Amniotic epithelial cell (primary cell): ENCODE measurements around the gene PLSCR3.
"Not testable (repeated sequence)": the region's sequence is repeated elsewhere in the genome, so short reads cannot be mapped to it uniquely, and the experiment has no call there.

Experiments
- DNase-seq: peaks from one replicate; pipeline ENCODE4 v3.0.0-alpha.2; 2010; ENCODE audit warnings: low read depth

Gene PLSCR3

GRCh38 chr17:7380321-7380720 is 14.0 kb downstream of the PLSCR3 start:
- DNase-seq, result peak; percentile 28

GRCh38 chr17:7379134-7379533 is 15.2 kb downstream of the PLSCR3 start:
- no peak for DNase-seq

GRCh38 chr17:7374353-7374752 is 20.0 kb downstream of the PLSCR3 start:
- DNase-seq, result no peak

GRCh38 chr17:7370853-7371252 is 23.5 kb downstream of the PLSCR3 start:
- no peak for DNase-seq

GRCh38 chr17:7369825-7370224 is 24.5 kb downstream of the PLSCR3 start:
- DNase-seq, result no peak

GRCh38 chr17:7368599-7368994 is 25.7 kb downstream of the PLSCR3 start:
- not testable (repeated sequence) for DNase-seq

- DNase-seq, result no peak
Observed at GRCh38 chr17:7367918-7368598, 26.3 kb downstream of the PLSCR3 start.

- no peak for DNase-seq
Observed at GRCh38 chr17:7367083-7367482, 27.2 kb downstream of the PLSCR3 start.

GRCh38 chr17:7365963-7366362 is 28.4 kb downstream of the PLSCR3 start:
- DNase-seq, result not testable (repeated sequence)

GRCh38 chr17:7363311-7363710 is 31.0 kb downstream of the PLSCR3 start:
- DNase-seq, result peak; percentile 48

- DNase-seq, result no peak
Observed at GRCh38 chr17:7361906-7362305, 32.4 kb downstream of the PLSCR3 start.

GRCh38 chr17:7357381-7357780 is 36.9 kb downstream of the PLSCR3 start:
- DNase-seq, result no peak

- peak; percentile 26 for DNase-seq
Observed at GRCh38 chr17:7356756-7357155, 37.6 kb downstream of the PLSCR3 start.

- peak; percentile 57 for DNase-seq
Observed at GRCh38 chr17:7356072-7356549, 38.2 kb downstream of the PLSCR3 start.

GRCh38 chr17:7355573-7355972 is 38.8 kb downstream of the PLSCR3 start:
- DNase-seq, result no peak

GRCh38 chr17:7355053-7355452 is 39.3 kb downstream of the PLSCR3 start, which contains the start of gene TMEM95:
Gene TMEM95, plus strand, starts transcription at chr17:7355156. Its CDS starts 49 bp downstream, at chr17:7355205.
- no peak for DNase-seq

GRCh38 chr17:7354262-7354843 is 40.0 kb downstream of the PLSCR3 start:
- peak; percentile 81 for DNase-seq

GRCh38 chr17:7352910-7353635 is 41.3 kb downstream of the PLSCR3 start:
- DNase-seq, result no peak

GRCh38 chr17:7352503-7352889 is 41.8 kb downstream of the PLSCR3 start:
- no peak for DNase-seq

- DNase-seq, result peak; percentile 79
Observed at GRCh38 chr17:7351665-7352502, 42.4 kb downstream of the PLSCR3 start, which contains the start of gene KCTD11. Gene KCTD11, plus strand, starts transcription at chr17:7352162.

GRCh38 chr17:7348478-7349242 is 45.7 kb downstream of the PLSCR3 start:
- DNase-seq, result peak; percentile 57
